Mesodermal cell (in vitro differentiated cells): ENCODE measurements around the gene PHYHD1.

Source experiments
- H3K27ac ChIP-seq: 2 replicates; pipeline ENCODE4 v1.7.0; 2013; ENCODE audit warnings: mild to moderate bottlenecking, low read depth, low read length, moderate library complexity; ENCODE audit not compliant: severe bottlenecking
- H3K36me3 ChIP-seq: 2 replicates; pipeline ENCODE4 v1.7.1; 2013; ENCODE audit warnings: mild to moderate bottlenecking, low read length, moderate library complexity; ENCODE audit not compliant: control insufficient read depth, insufficient read depth
- H3K4me1 ChIP-seq: one replicate; pipeline ENCODE4 v1.7.1; 2013; ENCODE audit warnings: mild to moderate bottlenecking, low read length; ENCODE audit not compliant: insufficient read depth, control insufficient read depth, poor library complexity, severe bottlenecking
- H3K4me3 ChIP-seq: 2 replicates; pipeline ENCODE4 v1.7.0; 2013; ENCODE audit warnings: low read length, control low read depth, mild to moderate bottlenecking; ENCODE audit not compliant: insufficient read depth, poor library complexity, severe bottlenecking; ENCODE audit errors: extremely low read depth
- H3K9me3 ChIP-seq: 2 replicates; pipeline ENCODE4 v1.7.1; 2013; ENCODE audit warnings: mild to moderate bottlenecking, low read length, moderate library complexity; ENCODE audit not compliant: control insufficient read depth
- WGBS, 2 experiments: methylation state at CpG; one replicate each; pipeline ENCODE4 v1.1.5; 2013; ENCODE audit warnings: missing lambda C conversion rate in 2 of 2; ENCODE audit not compliant: insufficient coverage in 2 of 2; 5-methylcytosine and 5-hydroxymethylcytosine counted together

PHYHD1 gene

DNA sequence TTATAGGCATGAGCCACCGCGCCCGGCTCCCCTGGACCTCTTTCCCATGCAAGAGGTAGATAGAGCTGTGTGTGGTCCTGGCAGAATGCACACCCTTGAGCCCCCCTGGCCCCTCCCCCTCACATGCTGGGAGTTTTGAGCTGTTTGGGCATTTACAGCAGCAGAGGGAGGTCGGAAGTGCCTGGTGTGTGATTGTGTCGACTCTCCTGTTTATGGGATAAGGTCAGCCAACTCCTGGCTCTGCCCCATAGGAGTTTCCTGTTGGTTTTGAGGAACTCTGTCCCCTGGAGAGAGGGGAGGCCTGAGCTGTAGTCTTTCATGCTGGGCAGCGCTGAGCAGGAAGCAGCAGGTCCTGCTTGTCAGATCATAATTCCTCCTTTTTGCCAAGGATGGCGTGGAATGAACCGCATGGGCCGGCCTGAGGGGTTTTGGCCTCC, 32.9 kb upstream of the PHYHD1 start:
- 26 to 30% methylated on average over 6 to 9 of the region's 9 CpGs for WGBS, 2 experiments
- peaks cover 51% of the 10 kb centered on the region for H3K4me1 ChIP-seq
- no peak overlapping the region for H3K4me3 ChIP-seq
- peaks cover 82% of the 10 kb centered on the region for H3K36me3 ChIP-seq
- peak overlapping the region; percentile 45 for H3K27ac ChIP-seq
- no peaks in the 10 kb centered on the region for H3K9me3 ChIP-seq

DNA sequence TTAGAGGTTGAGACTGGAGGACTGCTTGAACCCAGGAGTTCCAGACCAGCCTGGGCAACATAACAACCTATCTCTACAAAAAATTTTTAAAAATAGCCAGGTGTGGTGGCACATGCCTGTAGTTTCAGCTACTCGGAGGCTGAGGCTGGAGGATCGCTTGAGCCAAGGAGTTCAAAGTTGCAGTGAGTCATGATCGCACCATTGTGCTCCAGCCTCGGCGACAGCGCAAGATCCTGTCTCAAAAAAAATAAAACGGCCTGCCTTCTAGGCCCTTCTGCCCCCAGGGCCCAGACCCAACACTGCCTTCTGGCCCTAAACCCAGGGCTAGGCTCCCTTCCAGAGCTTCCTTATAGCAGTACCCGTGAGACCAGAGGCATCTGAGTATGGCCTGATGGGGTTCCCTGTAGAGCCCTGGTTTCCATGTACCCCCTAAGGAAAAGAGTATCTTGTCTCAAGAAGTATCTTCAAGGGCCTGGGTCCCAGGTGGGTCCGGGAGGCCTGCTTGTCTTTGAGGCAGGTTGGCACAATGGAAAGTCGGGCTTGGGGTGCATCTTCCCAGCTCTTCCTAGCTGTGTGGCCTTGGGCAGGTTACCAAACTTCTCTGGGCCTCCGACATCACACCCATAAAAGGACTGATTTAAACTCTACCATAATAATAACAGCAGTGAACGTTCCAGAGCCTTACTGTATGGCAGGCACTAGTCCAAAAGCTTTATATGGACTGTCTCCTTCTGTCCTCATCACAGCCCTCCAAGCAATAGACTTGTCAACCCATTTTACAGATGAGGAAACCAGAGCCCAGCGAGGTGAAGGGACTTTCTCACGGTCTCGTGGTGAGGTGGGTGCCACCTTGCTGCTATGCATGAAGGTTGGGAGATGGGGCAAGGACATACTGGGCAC, 29.2 kb upstream of the PHYHD1 start:
- Histone ChIP-seq H3K4me3 (no peak overlapping the region), H3K4me1 (peaks cover 22% of the 10 kb centered on the region), H3K27ac (no peak overlapping the region), H3K9me3 (no peaks in the 10 kb centered on the region), H3K36me3 (peaks cover 89% of the 10 kb centered on the region)
- WGBS, 2 experiments, result 96 to 98% methylated on average over 14 to 15 of the region's 15 CpGs

DNA sequence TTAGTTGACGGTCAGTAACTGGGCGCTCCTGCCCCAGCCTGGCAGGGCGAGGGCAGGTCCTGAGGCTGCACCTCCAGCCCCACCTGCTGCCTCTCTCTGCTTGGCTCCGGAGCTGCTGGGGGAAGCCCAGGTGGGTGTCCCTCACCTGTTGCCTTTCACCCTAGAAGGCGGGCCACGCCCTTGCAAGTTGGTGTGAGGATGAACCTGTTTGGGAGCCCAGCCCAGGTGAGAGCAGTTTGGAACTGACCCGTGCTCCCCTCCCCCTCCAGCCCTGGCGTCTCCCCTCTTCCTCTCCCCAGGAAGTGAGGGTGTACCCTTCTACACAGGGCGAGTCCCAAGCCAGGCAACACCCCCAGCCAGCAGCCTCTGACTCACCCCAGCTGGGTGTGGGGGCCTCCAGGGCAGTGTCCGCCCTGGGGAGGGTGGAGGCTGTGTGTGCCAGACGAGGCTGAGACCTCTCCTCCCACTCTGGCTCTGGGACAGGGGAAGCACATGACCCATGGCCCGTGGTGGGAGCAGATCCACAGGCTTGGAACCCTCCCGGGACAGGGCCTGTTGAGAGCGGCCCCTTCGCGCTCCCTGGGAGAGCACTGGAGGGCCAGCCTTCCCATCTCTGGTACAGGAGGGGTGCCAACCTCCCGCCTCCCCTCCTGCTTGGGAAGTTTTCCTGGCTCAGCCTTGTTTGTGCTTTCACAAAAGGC, 28.4 kb upstream of the PHYHD1 start:
- WGBS, 2 experiments, result 90 to 92% methylated on average over 7 to 13 of the region's 17 CpGs
- Histone ChIP-seq H3K36me3 (peaks cover 89% of the 10 kb centered on the region), H3K9me3 (no peaks in the 10 kb centered on the region), H3K4me1 (peaks cover 22% of the 10 kb centered on the region), H3K27ac (peak overlapping the region; percentile 53), H3K4me3 (no peak overlapping the region)

DNA sequence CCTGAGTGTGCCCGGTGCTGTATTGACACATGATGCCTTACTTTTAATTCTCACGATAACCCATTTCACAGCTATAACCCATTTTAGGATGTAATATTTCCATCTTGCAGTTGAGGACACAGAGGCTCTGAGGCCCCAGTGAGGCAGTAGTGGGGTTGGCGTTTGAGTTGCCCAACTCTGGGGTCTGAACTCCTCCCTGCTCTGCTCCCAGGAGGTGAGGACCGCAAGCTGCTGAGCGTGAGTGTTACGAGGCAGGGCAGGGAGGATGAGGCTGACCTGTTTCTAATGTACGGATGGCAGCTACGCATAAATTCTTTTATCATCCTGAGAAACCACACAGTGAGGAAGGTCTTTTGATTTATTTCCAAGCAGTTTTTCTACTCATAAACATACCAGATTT, 27.4 kb upstream of the PHYHD1 start:
- 100% methylated on average over 3 to 7 of the region's 8 CpGs for WGBS, 2 experiments
- peaks cover 95% of the 10 kb centered on the region for H3K36me3 ChIP-seq
- H3K27ac ChIP-seq, result no peak overlapping the region
- H3K9me3 ChIP-seq, result no peaks in the 10 kb centered on the region
- no peak overlapping the region for H3K4me3 ChIP-seq
- H3K4me1 ChIP-seq, result peaks cover 18% of the 10 kb centered on the region

DNA sequence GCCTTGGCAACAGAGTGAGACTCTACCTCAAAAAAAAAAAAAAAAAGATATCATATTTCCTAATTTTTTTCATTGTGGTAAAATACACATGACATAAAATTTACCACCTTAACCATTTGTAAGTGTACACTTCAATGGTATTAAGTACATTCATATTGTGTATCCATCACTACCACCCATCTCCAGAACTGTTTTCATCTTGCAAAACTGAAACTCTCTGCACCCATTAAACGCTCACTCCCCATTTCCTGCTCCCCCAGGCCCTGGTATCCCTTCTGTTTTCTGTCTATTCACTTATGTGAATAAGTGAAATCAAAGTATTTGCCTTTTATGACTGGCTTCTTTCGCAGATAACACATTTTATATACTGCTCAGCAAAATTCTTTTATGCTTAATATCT, 26.0 kb upstream of the PHYHD1 start:
- peaks cover 24% of the 10 kb centered on the region for H3K4me1 ChIP-seq
- no CpG with 5 or more reads among the region's 2 CpGs for WGBS, 2 experiments
- H3K9me3 ChIP-seq, result no peaks in the 10 kb centered on the region
- H3K27ac ChIP-seq, result no peak overlapping the region
- H3K4me3 ChIP-seq, result no peak overlapping the region
- peaks cover 95% of the 10 kb centered on the region for H3K36me3 ChIP-seq

DNA sequence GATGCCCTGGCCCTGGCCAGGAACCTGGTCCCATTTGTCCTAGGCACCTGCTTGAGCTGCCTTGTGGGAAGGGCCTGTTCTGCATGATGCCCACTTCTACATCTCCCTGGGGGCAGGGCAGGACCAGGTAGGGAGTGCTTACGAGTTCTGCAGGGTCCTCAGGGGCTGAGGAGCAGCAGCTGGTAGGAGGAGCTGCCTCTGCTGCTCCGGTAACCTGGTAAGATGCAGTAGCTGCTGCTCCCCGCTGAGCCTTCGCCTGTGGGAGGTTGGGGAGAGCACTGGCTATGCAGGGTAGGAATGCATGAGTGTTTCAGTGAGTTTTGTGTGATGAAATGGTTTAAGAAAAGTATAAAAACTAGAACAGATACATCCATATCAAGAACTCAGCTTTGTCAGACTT, 25.2 kb upstream of the PHYHD1 start:
- Histone ChIP-seq H3K4me3 (no peak overlapping the region), H3K9me3 (no peaks in the 10 kb centered on the region), H3K4me1 (peaks cover 30% of the 10 kb centered on the region), H3K27ac (no peak overlapping the region), H3K36me3 (peaks cover 97% of the 10 kb centered on the region)
- WGBS, 2 experiments, result 33 to 60% methylated on average over 3 of the region's 4 CpGs

DNA sequence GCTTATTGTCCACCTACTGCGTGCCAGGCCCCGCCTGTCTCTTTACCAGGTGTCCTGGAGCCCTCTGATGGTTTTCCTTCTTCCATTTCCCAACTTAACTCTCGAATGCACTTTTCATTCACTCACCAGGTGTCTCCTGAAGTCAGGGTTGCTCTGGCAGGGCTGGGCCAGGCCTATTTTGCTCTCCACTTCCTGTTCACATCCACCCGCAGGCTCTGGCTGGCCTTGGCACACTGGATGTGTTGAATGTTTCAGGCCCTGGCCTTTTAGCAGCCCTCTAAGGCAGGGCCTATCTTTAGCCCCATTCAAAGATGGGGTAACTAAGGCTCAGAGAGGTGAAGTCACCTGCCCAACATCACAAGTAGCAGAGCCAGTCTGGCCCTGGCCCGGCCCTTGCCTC, 22.4 kb upstream of the PHYHD1 start:
- Histone ChIP-seq H3K36me3 (peaks cover 89% of the 10 kb centered on the region), H3K27ac (no peak overlapping the region), H3K4me1 (peaks cover 34% of the 10 kb centered on the region), H3K4me3 (no peak overlapping the region), H3K9me3 (no peaks in the 10 kb centered on the region)
- 98 to 100% methylated on average over 5 of the region's 5 CpGs for WGBS, 2 experiments

DNA sequence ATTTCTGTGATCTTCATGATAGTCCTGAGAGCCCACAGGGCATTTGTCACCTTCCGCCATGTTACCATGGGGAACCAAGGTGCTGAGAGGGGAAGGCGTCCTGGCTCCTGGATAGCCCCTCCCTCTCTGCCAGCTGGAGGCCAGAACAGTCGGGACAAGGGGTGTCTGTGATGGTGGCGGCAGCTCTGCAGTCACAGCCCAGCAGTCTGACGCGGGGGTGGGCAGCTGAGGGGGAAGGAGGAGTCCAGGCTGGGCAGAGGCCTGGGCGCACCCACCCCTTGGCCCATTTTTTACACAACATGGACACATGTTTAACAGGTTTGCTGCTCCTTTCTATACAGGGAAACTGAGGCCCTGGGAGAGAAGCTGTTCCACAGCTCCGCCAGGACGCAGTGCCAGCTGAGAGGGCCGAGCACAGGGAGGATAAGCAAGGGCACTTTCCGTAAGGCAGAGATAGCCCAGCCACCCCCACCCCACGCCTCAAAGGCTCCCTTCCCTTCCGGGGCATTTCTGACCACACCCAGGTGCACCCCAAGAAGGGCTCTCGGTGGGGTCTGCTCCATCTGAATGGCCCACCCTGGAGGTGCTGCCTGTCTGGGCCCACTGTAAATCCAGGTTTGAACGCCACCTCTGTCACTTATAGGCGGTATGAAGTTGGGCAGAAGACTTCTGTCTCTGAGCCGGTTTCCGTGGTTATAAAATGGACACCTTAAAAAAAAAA, 21.8 kb upstream of the PHYHD1 start:
- WGBS, 2 experiments, result 97 to 98% methylated on average over 12 to 13 of the region's 18 CpGs
- H3K27ac ChIP-seq, result no peak overlapping the region
- H3K4me1 ChIP-seq, result peaks cover 34% of the 10 kb centered on the region
- no peak overlapping the region for H3K4me3 ChIP-seq
- peaks cover 85% of the 10 kb centered on the region for H3K36me3 ChIP-seq
- H3K9me3 ChIP-seq, result no peaks in the 10 kb centered on the region

DNA sequence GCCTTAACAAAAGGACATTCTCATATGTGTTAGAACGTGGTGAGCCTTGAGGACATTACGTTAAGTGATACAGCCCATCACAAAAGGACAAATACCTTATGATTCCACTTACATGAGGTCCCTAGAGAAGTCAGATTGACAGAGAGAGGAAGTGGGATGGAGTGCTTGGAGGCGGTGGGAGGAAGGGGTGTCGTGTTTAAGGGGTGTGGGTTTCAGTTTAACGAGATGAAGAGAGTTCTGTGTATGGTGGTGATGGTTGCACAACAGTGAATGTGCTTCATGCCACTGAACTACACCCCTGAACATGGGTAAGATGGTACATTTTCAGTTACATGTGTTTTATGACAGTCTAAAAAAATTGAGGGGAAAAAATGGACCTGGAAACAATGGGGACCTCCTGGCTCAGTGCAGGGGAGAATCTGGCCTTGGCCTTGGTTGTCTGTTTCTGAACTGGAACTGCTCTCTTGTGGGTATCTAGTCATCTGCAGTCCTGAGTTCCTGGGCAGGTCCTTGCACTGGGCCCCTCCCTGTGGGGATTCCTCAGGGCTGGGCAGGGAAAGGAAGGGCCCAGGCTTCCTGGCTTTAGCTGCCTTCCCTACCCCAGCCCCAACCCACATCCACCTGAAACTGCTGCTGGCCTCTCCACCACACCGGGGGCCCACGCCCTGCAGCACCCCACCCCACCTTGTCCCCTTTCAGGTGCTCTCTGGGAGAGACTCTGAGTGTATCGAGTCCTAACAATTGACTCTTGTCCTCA, 21.0 kb upstream of the PHYHD1 start:
- H3K27ac ChIP-seq, result no peak overlapping the region
- peaks cover 84% of the 10 kb centered on the region for H3K36me3 ChIP-seq
- 92 to 96% methylated on average over 2 to 6 of the region's 8 CpGs for WGBS, 2 experiments
- peaks cover 34% of the 10 kb centered on the region for H3K4me1 ChIP-seq
- no peak overlapping the region for H3K4me3 ChIP-seq
- no peaks in the 10 kb centered on the region for H3K9me3 ChIP-seq

DNA sequence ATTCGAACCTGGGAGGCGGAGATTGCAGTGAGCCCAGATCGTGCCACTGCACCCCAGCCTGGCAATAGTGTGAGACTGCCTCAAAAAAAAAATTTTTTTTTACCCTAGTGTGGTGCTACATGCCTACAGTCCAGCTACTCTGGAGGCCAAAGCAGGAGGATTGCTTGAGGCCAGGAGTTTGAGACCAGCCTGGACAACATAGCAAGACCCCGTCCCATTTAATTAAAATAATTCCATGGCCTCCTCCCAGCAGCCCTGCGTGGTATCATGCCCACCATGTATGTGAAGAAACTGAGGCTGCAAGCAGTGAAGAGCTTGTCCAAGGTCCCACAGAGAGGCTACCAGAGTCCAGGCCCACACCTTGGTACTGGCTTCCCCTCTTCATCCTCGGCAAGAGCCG, 19.4 kb upstream of the PHYHD1 start:
- H3K36me3 ChIP-seq, result peaks cover 79% of the 10 kb centered on the region
- 94% methylated on average over 7 of the region's 7 CpGs for WGBS, 2 experiments
- no peak overlapping the region for H3K27ac ChIP-seq
- H3K9me3 ChIP-seq, result no peaks in the 10 kb centered on the region
- no peak overlapping the region for H3K4me3 ChIP-seq
- peaks cover 34% of the 10 kb centered on the region for H3K4me1 ChIP-seq
